ENCODE data around the gene GRB7. TPM values are rescaled to one million over a fixed set of nuclear protein-coding genes. Genes with fewer than 3 reads are reported as not detected.

GRB7 gene
- total RNA-seq = 34.5 TPM
- long read RNA-seq, transcript GRB7-201 (15 exons, 2,243 nt) = major isoform, 18 of 51 reads
- long read RNA-seq, transcript GRB7-204 (15 exons, 2,093 nt) = minor isoform, 7 of 51 reads
- long read RNA-seq, partial matches to known transcripts = 10 of 51 reads
- long read RNA-seq, other reads (novel, unspliced or antisense) = 14 of 51 reads

GRCh38 chr17:39737760-39738567 is at the start of gene GRB7:
Gene GRB7, plus strand, starts transcription at chr17:39737938. Its CDS starts 4,364 bp downstream, at chr17:39742302.
- Histone ChIP-seq H3K27me3 (ENCODE audit: low read depth) (peaks cover 39% of the 10 kb centered on the region), H3K9me3 (no peaks in the 10 kb centered on the region), H3K4me3 (peak within 1 kb of the TSS; percentile 62), H3K27ac (peak within 1 kb of the TSS; percentile 76), H3K36me3 (no peaks in the 10 kb centered on the region), H3K4me1 (peaks cover 24% of the 10 kb centered on the region)
- DNase-seq = peak; percentile 84
- intact Hi-C loops (cut with DNase I) = no loop called here
- peak; percentile 79 to 80 for ATAC-seq
- TF ChIP-seq, protein P1, sequence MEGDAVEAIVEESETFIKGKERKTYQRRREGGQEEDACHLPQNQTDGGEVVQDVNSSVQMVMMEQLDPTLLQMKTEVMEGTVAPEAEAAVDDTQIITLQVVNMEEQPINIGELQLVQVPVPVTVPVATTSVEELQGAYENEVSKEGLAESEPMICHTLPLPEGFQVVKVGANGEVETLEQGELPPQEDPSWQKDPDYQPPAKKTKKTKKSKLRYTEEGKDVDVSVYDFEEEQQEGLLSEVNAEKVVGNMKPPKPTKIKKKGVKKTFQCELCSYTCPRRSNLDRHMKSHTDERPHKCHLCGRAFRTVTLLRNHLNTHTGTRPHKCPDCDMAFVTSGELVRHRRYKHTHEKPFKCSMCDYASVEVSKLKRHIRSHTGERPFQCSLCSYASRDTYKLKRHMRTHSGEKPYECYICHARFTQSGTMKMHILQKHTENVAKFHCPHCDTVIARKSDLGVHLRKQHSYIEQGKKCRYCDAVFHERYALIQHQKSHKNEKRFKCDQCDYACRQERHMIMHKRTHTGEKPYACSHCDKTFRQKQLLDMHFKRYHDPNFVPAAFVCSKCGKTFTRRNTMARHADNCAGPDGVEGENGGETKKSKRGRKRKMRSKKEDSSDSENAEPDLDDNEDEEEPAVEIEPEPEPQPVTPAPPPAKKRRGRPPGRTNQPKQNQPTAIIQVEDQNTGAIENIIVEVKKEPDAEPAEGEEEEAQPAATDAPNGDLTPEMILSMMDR (IDR thresholded peaks at IDR 0.05) = no peak

GRCh38 chr17:39688475-39688835 is 49.3 kb upstream of the GRB7 start:
- intact Hi-C loops (cut with DNase I) = no loop called here
- no peaks in the 10 kb centered on the region for H3K27me3 ChIP-seq (ENCODE audit: low read depth)
- peaks cover 9% of the 10 kb centered on the region for H3K36me3 ChIP-seq
- H3K27ac ChIP-seq = peak overlapping the region; percentile 88
- ATAC-seq (no peak), DNase-seq (no peak)
- H3K9me3 ChIP-seq = no peaks in the 10 kb centered on the region
- H3K4me1 ChIP-seq = peaks cover 15% of the 10 kb centered on the region
- TF ChIP-seq, protein P1 (IDR thresholded peaks at IDR 0.05) = no peak
- H3K4me3 ChIP-seq = peak overlapping the region; percentile 71

- peaks cover 4% of the 10 kb centered on the region for H3K36me3 ChIP-seq
Observed at GRCh38 chr17:39688945-39689344, 48.8 kb upstream of the GRB7 start.

GRCh38 chr17:39694593-39694992 is 43.1 kb upstream of the GRB7 start:
- TF ChIP-seq, protein P1 (IDR thresholded peaks at IDR 0.05) = no peak
- H3K27ac ChIP-seq = no peak overlapping the region
- no peak for DNase-seq

More at GRCh38 chr17:39688945-39689344, 48.8 kb upstream of the GRB7 start:
- intact Hi-C loops (cut with DNase I) = no loop called here
- ATAC-seq = no peak
- Histone ChIP-seq H3K27ac (no peak overlapping the region), H3K4me3 (peak overlapping the region; percentile 71), H3K27me3 (ENCODE audit: low read depth) (no peaks in the 10 kb centered on the region), H3K4me1 (peaks cover 15% of the 10 kb centered on the region), H3K9me3 (no peaks in the 10 kb centered on the region)
- DNase-seq = no peak
- TF ChIP-seq, protein P1 (IDR thresholded peaks at IDR 0.05) = no peak

GRCh38 chr17:39695089-39695474 is 42.7 kb upstream of the GRB7 start:
- ATAC-seq = no peak
- H3K9me3 ChIP-seq = no peaks in the 10 kb centered on the region
- H3K4me3 ChIP-seq = no peak overlapping the region
- H3K27me3 ChIP-seq (ENCODE audit: low read depth) = peaks cover 8% of the 10 kb centered on the region
- no peak overlapping the region for H3K27ac ChIP-seq
- H3K4me1 ChIP-seq = peaks cover 8% of the 10 kb centered on the region
- DNase-seq = no peak
- H3K36me3 ChIP-seq = no peaks in the 10 kb centered on the region
- TF ChIP-seq, protein P1 (IDR thresholded peaks at IDR 0.05) = no peak
- intact Hi-C loops (cut with DNase I) = no loop called here

More at GRCh38 chr17:39694593-39694992, 43.1 kb upstream of the GRB7 start:
- Histone ChIP-seq H3K9me3 (no peaks in the 10 kb centered on the region), H3K36me3 (no peaks in the 10 kb centered on the region), H3K4me3 (no peak overlapping the region), H3K27me3 (ENCODE audit: low read depth) (peaks cover 3% of the 10 kb centered on the region), H3K4me1 (peaks cover 7% of the 10 kb centered on the region)
- no peak for ATAC-seq
- intact Hi-C loops (cut with DNase I) = no loop called here
